Gastroesophageal sphincter (tissue), 3 donors: ENCODE data around the gene PLA2G4D.

Experiments used
- CTCF ChIP-seq, 4 experiments: fragments of 200-600 bp in 2 of 4; fragments of 450-650 bp in 2 of 4; sonication (generic) in 1 of 4; IDR thresholded peaks; one replicate each; pipeline ENCODE4 v1.5.1; 2017 to 2019; ENCODE audit warnings: antibody characterized with exemption in 4 of 4, mild to moderate bottlenecking in 2 of 4, moderate library complexity in 2 of 4
- EP300 ChIP-seq: sonication (generic); formaldehyde crosslinking; IDR thresholded peaks from one replicate; pipeline ENCODE4 v1.6.1; 2017; ENCODE audit warnings: antibody characterized with exemption, mild to moderate bottlenecking

GRCh38 chr15:42056934-42057798 lies 37.2 kb downstream of the PLA2G4D start:
- TF ChIP-seq CTCF (IDR thresholded peaks at IDR 0.05) (peak in 3 of 4 experiments; percentile 24 to 61 (median 45)), EP300 (no peak)
